Esophagus mucosa (tissue), 1 donor: Measurements from ENCODE around the gene NCOA1. TPM values are rescaled to one million over a fixed set of nuclear protein-coding genes. Genes with fewer than 3 reads are reported as not detected.
"Not testable (repeated sequence)": the region's sequence is repeated elsewhere in the genome, so short reads cannot be mapped to it uniquely, and the experiment has no call there.

ENCODE experiments used
- ATAC-seq: fragments of 200-7000 bp; cut with Tn5 transposase; one replicate; pipeline ENCODE4 v1.9.1; 2020
- total RNA-seq: library from RNA; stranded (reverse); gene quantifications from one replicate; pipeline ENCODE4 v1.2.4, GENCODE V29; 2023
- donor health status: DM: yes; HTN: yes; CAD: no.

Gene NCOA1
- total RNA-seq, 1 donor from 2014 or later = 27.9 TPM

GRCh38 chr2:24642351-24642750 lies 151.3 kb downstream of the NCOA1 start:
- no peak for ATAC-seq

- ATAC-seq = no peak
Measured at GRCh38 chr2:24643051-24643450, 152.0 kb downstream of the NCOA1 start.

- ATAC-seq = no peak
Measured at GRCh38 chr2:24644032-24644431, 153.0 kb downstream of the NCOA1 start.

- no peak for ATAC-seq
Measured at GRCh38 chr2:24650997-24651642, 160.1 kb downstream of the NCOA1 start.

- ATAC-seq = no peak
Measured at GRCh38 chr2:24651643-24652003, 160.6 kb downstream of the NCOA1 start.

- no peak for ATAC-seq
Measured at GRCh38 chr2:24652265-24653182, 161.5 kb downstream of the NCOA1 start.

- no peak for ATAC-seq
Measured at GRCh38 chr2:24657818-24658217, 166.8 kb downstream of the NCOA1 start.

GRCh38 chr2:24658531-24659202 lies 167.6 kb downstream of the NCOA1 start:
- ATAC-seq = no peak

- ATAC-seq = no peak
Measured at GRCh38 chr2:24659862-24660261, 168.8 kb downstream of the NCOA1 start.

- ATAC-seq = no peak
Measured at GRCh38 chr2:24667542-24667941, 176.5 kb downstream of the NCOA1 start.

- no peak for ATAC-seq
Measured at GRCh38 chr2:24671230-24671629, 180.2 kb downstream of the NCOA1 start.

- no peak for ATAC-seq
Measured at GRCh38 chr2:24672589-24672988, 181.5 kb downstream of the NCOA1 start.

- ATAC-seq = no peak
Measured at GRCh38 chr2:24675338-24675737, 184.3 kb downstream of the NCOA1 start.

- ATAC-seq = no peak
Measured at GRCh38 chr2:24676493-24676892, 185.4 kb downstream of the NCOA1 start.

- not testable (repeated sequence) for ATAC-seq
Measured at GRCh38 chr2:24678066-24678465, 187.0 kb downstream of the NCOA1 start.

GRCh38 chr2:24680196-24680595 lies 189.1 kb downstream of the NCOA1 start:
- ATAC-seq = no peak

GRCh38 chr2:24682304-24682703 lies 191.2 kb downstream of the NCOA1 start:
- ATAC-seq = no peak

GRCh38 chr2:24683408-24683807 lies 192.4 kb downstream of the NCOA1 start:
- ATAC-seq = no peak

- no peak for ATAC-seq
Measured at GRCh38 chr2:24690524-24690923, 199.5 kb downstream of the NCOA1 start.

GRCh38 chr2:24691806-24692205 lies 200.8 kb downstream of the NCOA1 start:
- ATAC-seq = no peak

- no peak for ATAC-seq
Measured at GRCh38 chr2:24697792-24698191, 206.7 kb downstream of the NCOA1 start.

- peak; percentile 53 for ATAC-seq
Measured at GRCh38 chr2:24702800-24703199, 211.7 kb downstream of the NCOA1 start.

GRCh38 chr2:24704692-24705091 lies 213.6 kb downstream of the NCOA1 start:
- no peak for ATAC-seq

GRCh38 chr2:24707143-24707542 lies 216.1 kb downstream of the NCOA1 start:
- no peak for ATAC-seq
